ENCODE data around the gene SEPTIN10.

SEPTIN10 gene

GRCh38 chr2:109507217-109507616 is 106.5 kb downstream of the SEPTIN10 start:
- H3K36me3 ChIP-seq (ENCODE audit: insufficient read depth, low read length): no peaks in the 10 kb centered on the region
- peaks cover 34% of the 10 kb centered on the region for H3K4me1 ChIP-seq (ENCODE audit: insufficient read depth, low read length, poor library complexity, severe bottlenecking)
- H3K4me2 ChIP-seq (ENCODE audit: low read depth, low read length, poor library complexity, severe bottlenecking): peak overlapping the region; percentile 47
- no peaks in the 10 kb centered on the region for H3K79me2 ChIP-seq (ENCODE audit: insufficient read depth, low read length)
- no peaks in the 10 kb centered on the region for H3K27me3 ChIP-seq (ENCODE audit: insufficient read depth, low read length, poor library complexity, severe bottlenecking)
- H2AFZ ChIP-seq (ENCODE audit: low read length): no peak overlapping the region
- H3K9me2 ChIP-seq (replicated peaks; ENCODE audit: low read depth, low read length): no peaks in the 10 kb centered on the region
- TF ChIP-seq, protein P1, sequence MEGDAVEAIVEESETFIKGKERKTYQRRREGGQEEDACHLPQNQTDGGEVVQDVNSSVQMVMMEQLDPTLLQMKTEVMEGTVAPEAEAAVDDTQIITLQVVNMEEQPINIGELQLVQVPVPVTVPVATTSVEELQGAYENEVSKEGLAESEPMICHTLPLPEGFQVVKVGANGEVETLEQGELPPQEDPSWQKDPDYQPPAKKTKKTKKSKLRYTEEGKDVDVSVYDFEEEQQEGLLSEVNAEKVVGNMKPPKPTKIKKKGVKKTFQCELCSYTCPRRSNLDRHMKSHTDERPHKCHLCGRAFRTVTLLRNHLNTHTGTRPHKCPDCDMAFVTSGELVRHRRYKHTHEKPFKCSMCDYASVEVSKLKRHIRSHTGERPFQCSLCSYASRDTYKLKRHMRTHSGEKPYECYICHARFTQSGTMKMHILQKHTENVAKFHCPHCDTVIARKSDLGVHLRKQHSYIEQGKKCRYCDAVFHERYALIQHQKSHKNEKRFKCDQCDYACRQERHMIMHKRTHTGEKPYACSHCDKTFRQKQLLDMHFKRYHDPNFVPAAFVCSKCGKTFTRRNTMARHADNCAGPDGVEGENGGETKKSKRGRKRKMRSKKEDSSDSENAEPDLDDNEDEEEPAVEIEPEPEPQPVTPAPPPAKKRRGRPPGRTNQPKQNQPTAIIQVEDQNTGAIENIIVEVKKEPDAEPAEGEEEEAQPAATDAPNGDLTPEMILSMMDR (conservative IDR thresholded peaks at IDR 0.05; ENCODE audit: low read length): no peak
- no peak for TF ChIP-seq EZH2phosphoT487 (IDR thresholded peaks at IDR 0.05; ENCODE audit: borderline replicate concordance)
- no peaks in the 10 kb centered on the region for H3F3A ChIP-seq (ENCODE audit: low read depth)
- H4K20me1 ChIP-seq (ENCODE audit: insufficient read depth, low read length, poor library complexity, severe bottlenecking): no peaks in the 10 kb centered on the region
- no peaks in the 10 kb centered on the region for H3K9me3 ChIP-seq (ENCODE audit: insufficient read depth, low read depth, low read length)
- peak overlapping the region; percentile 7 for H3K4me3 ChIP-seq (ENCODE audit: low read length, poor library complexity, severe bottlenecking)
- peak overlapping the region; percentile 65 for H3K9ac ChIP-seq (ENCODE audit: low read depth, low read length, poor library complexity, severe bottlenecking)

DNA sequence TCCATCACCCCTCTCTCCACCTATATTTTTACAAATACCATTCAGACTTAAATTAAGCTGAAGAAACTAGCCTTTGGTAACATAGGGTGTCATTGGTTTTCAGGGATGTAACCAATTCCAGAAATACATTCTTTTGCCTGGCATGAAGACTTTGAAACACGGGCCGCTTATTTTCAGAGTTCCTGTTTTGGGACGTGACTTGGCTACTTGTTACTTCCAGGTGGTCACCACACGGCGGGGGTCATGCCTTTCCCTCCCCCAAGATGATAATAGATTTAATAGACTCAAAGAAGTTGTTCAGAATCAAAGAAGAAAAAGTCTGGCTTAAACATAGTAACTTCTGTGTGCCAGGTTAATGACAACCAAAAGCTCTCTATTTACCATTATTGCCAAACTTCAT is 110.6 kb downstream of the SEPTIN10 start:
- TF ChIP-seq EZH2phosphoT487 (IDR thresholded peaks at IDR 0.05; ENCODE audit: borderline replicate concordance): no peak
- TF ChIP-seq, protein P1 (conservative IDR thresholded peaks at IDR 0.05; ENCODE audit: low read length): no peak
- Histone ChIP-seq H3F3A (ENCODE audit: low read depth) (no peaks in the 10 kb centered on the region), H3K9me3 (ENCODE audit: insufficient read depth, low read depth, low read length) (no peaks in the 10 kb centered on the region), H3K9me2 (replicated peaks; ENCODE audit: low read depth, low read length) (no peaks in the 10 kb centered on the region), H2AFZ (ENCODE audit: low read length) (no peak overlapping the region), H3K27me3 (ENCODE audit: insufficient read depth, low read length, poor library complexity, severe bottlenecking) (no peaks in the 10 kb centered on the region), H3K79me2 (ENCODE audit: insufficient read depth, low read length) (no peaks in the 10 kb centered on the region), H4K20me1 (ENCODE audit: insufficient read depth, low read length, poor library complexity, severe bottlenecking) (no peaks in the 10 kb centered on the region), H3K4me1 (ENCODE audit: insufficient read depth, low read length, poor library complexity, severe bottlenecking) (peaks cover 24% of the 10 kb centered on the region), H3K9ac (ENCODE audit: low read depth, low read length, poor library complexity, severe bottlenecking) (no peak overlapping the region), H3K36me3 (ENCODE audit: insufficient read depth, low read length) (no peaks in the 10 kb centered on the region), H3K4me3 (ENCODE audit: low read length, poor library complexity, severe bottlenecking) (no peak overlapping the region), H3K4me2 (ENCODE audit: low read depth, low read length, poor library complexity, severe bottlenecking) (no peak overlapping the region)

DNA sequence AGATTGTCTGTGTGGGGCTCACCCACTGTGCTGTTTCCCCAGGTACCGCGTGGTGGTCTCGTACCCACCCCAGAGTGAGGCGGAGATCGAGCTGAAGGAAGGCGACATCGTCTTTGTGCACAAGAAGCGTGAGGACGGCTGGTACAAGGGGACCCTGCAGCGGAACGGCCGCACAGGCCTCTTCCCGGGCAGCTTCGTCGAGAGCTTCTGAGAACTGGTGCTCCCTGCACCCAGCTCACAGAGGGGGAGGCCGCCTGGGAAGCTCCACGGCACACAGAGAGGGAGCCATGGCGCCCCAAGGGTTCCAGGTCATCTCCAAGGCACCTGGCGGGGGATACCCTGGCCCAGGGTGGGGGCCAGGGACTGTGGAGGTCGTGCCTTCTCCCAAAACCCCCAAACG is 112.3 kb downstream of the SEPTIN10 start:
- no peak overlapping the region for H3K9ac ChIP-seq (ENCODE audit: low read depth, low read length, poor library complexity, severe bottlenecking)
- no peaks in the 10 kb centered on the region for H3K9me2 ChIP-seq (replicated peaks; ENCODE audit: low read depth, low read length)
- H3K9me3 ChIP-seq (ENCODE audit: insufficient read depth, low read depth, low read length): no peaks in the 10 kb centered on the region
- TF ChIP-seq, protein P1 (conservative IDR thresholded peaks at IDR 0.05; ENCODE audit: low read length): no peak
- TF ChIP-seq EZH2phosphoT487 (IDR thresholded peaks at IDR 0.05; ENCODE audit: borderline replicate concordance): no peak
- H3K4me1 ChIP-seq (ENCODE audit: insufficient read depth, low read length, poor library complexity, severe bottlenecking): peaks cover 8% of the 10 kb centered on the region
- H3K4me2 ChIP-seq (ENCODE audit: low read depth, low read length, poor library complexity, severe bottlenecking): no peak overlapping the region
- no peaks in the 10 kb centered on the region for H3K79me2 ChIP-seq (ENCODE audit: insufficient read depth, low read length)
- no peak overlapping the region for H2AFZ ChIP-seq (ENCODE audit: low read length)
- no peaks in the 10 kb centered on the region for H3F3A ChIP-seq (ENCODE audit: low read depth)
- no peaks in the 10 kb centered on the region for H3K27me3 ChIP-seq (ENCODE audit: insufficient read depth, low read length, poor library complexity, severe bottlenecking)
- H4K20me1 ChIP-seq (ENCODE audit: insufficient read depth, low read length, poor library complexity, severe bottlenecking): no peaks in the 10 kb centered on the region
- no peak overlapping the region for H3K4me3 ChIP-seq (ENCODE audit: low read length, poor library complexity, severe bottlenecking)
- H3K36me3 ChIP-seq (ENCODE audit: insufficient read depth, low read length): no peaks in the 10 kb centered on the region

All from Loucy (cell line).